ENCODE results near the gene CLSTN3. TPM values are rescaled to one million over a fixed set of nuclear protein-coding genes. Genes with fewer than 3 reads are reported as not detected.
"Not testable (repeated sequence)": the region's sequence is repeated elsewhere in the genome, so short reads cannot be mapped to it uniquely, and the experiment has no call there.

The CLSTN3 gene
- total RNA-seq, 2 experiments from 2014 or later: 74.0 to 74.1 TPM

DNA sequence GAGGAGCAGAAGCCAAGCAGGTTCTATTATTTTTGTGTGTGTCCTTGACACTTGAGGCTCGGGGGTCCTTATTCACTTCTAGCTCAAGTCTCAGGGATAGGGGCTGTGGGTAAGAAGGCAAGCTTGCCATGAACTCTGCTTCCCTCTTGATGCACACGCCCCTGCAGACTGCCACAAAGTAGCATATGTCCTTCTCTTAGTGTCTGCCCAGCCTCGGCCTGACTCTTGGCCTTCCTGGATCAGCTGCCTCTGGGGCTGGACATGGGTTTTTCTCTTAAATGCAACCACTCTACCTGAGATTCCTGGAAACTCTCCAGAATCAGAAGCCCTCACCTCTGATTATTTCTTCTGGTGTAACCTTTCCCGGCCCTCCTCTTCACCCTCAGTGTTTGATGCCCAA, 31.2 kb downstream of the CLSTN3 start:
- ChIA-PET POLR2A (no interaction called here), CTCF (interaction anchor here (1.4 kb wide), 1 partner anchor 16 kb away, joined by 7 read pairs; no protein-coding TSS in a partner anchor)
- DNase-seq: no peak
- H3K4me1 Mint-ChIP-seq: peaks cover 4% of the 10 kb centered on the region
- H3K27me3 Mint-ChIP-seq: peaks cover 14% of the 10 kb centered on the region
- no peak overlapping the region for H3K27ac Mint-ChIP-seq
- H3K9me3 Mint-ChIP-seq: peaks cover 1% of the 10 kb centered on the region
- no peak overlapping the region for H3K4me3 Mint-ChIP-seq
- H3K36me3 Mint-ChIP-seq (ENCODE audit: low read depth): no peaks in the 10 kb centered on the region

DNA sequence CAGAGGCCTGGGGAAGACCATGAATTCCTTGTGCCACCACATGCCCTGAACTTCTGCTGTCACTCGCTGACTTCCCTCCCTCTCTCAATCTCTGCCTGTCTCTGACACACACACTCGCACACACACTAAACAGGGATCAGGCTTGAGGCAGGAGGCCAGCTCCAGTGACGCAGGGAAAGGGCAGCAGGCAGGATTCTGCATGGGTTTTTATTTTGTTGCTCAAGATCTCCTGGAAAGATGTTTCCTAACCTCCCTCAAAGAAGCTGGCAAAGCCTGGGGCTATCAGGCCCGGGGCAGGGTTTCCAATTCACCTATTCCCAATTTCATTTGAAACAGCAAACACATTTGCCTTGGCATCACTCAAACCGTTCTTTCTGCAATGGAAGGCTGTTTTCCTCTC, 31.6 kb downstream of the CLSTN3 start:
- ChIA-PET CTCF (interaction anchor here (0.8 to 1.4 kb wide), 2 partner anchors 11 to 17 kb away, joined by 4 to 7 read pairs; no protein-coding TSS in a partner anchor), POLR2A (no interaction called here)
- Mint-ChIP-seq H3K4me3 (no peak overlapping the region), H3K9me3 (peaks cover 6% of the 10 kb centered on the region), H3K27ac (no peak overlapping the region), H3K27me3 (peaks cover 16% of the 10 kb centered on the region), H3K36me3 (ENCODE audit: low read depth) (no peaks in the 10 kb centered on the region), H3K4me1 (peaks cover 4% of the 10 kb centered on the region)
- no peak for DNase-seq

DNA sequence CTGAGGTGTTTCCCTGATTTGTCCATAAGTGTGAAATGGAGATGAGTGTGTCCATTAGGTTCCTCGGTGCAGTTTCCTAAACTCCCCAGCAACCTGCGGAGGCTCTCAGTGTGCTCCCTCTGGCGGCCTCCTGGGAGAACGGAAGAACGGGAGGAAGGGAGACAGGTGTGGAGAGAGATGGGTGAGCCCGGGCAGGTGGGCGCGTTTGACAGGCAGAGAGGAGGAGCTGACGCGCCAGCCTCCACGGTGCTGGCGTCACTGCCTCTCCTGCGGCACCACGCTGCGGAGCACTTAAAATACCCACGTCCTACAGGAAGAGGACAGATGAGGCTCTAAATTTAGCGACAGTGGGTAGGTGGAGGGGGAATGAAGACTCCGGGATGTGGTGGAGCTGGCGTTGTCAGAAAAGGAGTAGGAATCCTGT, 32.5 kb downstream of the CLSTN3 start:
- POLR2A ChIA-PET: no interaction called here
- H3K36me3 Mint-ChIP-seq (ENCODE audit: low read depth): peaks cover 1% of the 10 kb centered on the region
- peaks cover 14% of the 10 kb centered on the region for H3K9me3 Mint-ChIP-seq
- no peak overlapping the region for H3K4me3 Mint-ChIP-seq
- CTCF ChIA-PET: interaction anchor here (0.8 to 1.4 kb wide), 4 partner anchors 10 to 55 kb away, joined by 3 to 7 read pairs (median 4); no protein-coding TSS in a partner anchor
- peaks cover 16% of the 10 kb centered on the region for H3K27me3 Mint-ChIP-seq
- H3K27ac Mint-ChIP-seq: no peak overlapping the region
- H3K4me1 Mint-ChIP-seq: peaks cover 4% of the 10 kb centered on the region
- peak; percentile 19 for DNase-seq

DNA sequence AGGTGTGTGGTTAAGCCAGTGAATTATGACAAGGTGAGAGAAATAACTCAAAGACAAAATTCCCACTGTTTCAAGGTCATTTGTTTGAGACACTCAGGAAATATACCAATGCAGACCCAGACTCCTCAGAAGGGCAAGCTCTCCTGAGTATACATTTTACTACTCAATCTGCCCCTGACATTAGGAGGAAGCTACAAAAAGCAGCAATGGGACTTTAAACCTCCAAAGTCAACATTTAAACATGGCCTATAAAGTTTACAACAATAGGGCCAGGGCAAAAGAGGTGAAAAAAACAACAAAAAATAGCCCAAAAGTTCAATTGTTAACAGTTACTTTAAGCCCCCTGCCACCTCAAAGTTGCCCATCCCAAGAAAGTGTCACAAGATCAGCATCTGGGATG, 39.8 kb downstream of the CLSTN3 start:
- ChIA-PET POLR2A (no interaction called here), CTCF (no interaction called here)
- no peak for DNase-seq

DNA sequence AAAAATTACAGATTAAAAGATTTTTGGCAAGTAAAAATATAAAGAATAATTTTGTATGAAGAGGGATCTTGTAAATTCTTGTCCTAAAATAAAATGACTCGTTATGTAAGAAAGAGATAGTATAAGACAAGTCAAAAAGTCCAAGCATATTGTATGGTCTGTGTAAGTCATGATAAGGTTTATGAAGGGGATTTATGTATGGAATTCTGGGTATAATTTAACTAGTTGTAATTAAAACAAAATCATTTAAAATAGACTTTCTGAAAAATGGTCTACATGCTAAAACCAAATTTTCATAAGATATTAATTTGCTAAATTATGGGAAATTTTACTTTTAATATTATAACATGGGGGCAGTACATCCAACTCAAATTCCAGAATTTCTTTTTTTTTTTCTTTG, 41.7 kb downstream of the CLSTN3 start:
- ChIA-PET POLR2A (no interaction called here), CTCF (no interaction called here)
- H3K27me3 Mint-ChIP-seq: peaks cover 30% of the 10 kb centered on the region
- no peak for DNase-seq
- H3K36me3 Mint-ChIP-seq (ENCODE audit: low read depth): peaks cover 6% of the 10 kb centered on the region
- peaks cover 52% of the 10 kb centered on the region for H3K9me3 Mint-ChIP-seq
- no peak overlapping the region for H3K4me3 Mint-ChIP-seq
- no peaks in the 10 kb centered on the region for H3K4me1 Mint-ChIP-seq
- H3K27ac Mint-ChIP-seq: no peak overlapping the region

More for the DNA sequence above, 39.8 kb downstream of the CLSTN3 start:
- Mint-ChIP-seq H3K4me1 (no peaks in the 10 kb centered on the region), H3K9me3 (peaks cover 50% of the 10 kb centered on the region), H3K4me3 (no peak overlapping the region), H3K27me3 (peaks cover 28% of the 10 kb centered on the region), H3K36me3 (ENCODE audit: low read depth) (peaks cover 6% of the 10 kb centered on the region), H3K27ac (no peak overlapping the region)

DNA sequence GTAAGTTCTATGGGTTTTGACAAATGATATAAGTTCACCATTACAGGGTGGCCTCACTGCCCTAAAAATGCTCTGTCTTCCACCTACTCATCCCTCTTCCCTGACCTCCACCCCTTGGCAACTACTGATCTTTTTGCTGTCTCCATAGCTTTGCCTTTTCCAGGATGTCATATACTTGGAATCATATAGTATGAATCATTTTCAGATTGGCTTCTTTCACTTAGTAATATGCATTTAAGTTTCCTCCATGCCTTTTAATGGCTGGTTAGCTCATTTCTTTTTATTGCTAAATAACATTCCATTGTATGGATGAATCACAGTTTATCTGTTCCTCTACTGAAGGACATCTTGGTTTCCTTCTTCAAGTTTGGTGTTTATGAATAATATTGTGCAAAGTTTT, 45.3 kb downstream of the CLSTN3 start:
- no peak overlapping the region for H3K4me3 Mint-ChIP-seq

DNA sequence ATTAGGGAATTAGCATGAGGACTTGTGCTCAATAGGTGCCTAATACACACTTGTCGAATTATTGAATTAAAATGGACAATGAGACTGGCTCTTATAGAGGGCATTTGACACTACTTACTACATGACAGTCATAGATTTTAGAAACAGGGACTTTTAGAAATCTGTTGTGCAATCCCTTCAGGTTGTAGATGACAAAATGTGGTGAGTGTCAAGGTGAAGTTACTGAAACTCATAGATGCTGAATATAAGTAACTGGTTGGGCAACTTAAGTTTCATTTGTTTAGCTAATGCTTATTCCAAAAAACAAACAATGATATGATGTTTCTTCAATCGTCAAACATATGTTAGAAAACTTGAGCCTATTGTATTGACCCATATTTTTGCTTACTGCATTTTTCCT, 46.4 kb downstream of the CLSTN3 start:
- H3K4me3 Mint-ChIP-seq: no peak overlapping the region
- POLR2A ChIA-PET: no interaction called here
- H3K36me3 Mint-ChIP-seq (ENCODE audit: low read depth): no peaks in the 10 kb centered on the region
- DNase-seq: no peak
- H3K27ac Mint-ChIP-seq: no peak overlapping the region
- CTCF ChIA-PET: no interaction called here
- peaks cover 19% of the 10 kb centered on the region for H3K9me3 Mint-ChIP-seq
- peaks cover 38% of the 10 kb centered on the region for H3K27me3 Mint-ChIP-seq
- no peaks in the 10 kb centered on the region for H3K4me1 Mint-ChIP-seq

More for the DNA sequence above, 45.3 kb downstream of the CLSTN3 start:
- no peaks in the 10 kb centered on the region for H3K36me3 Mint-ChIP-seq (ENCODE audit: low read depth)
- no peak overlapping the region for H3K27ac Mint-ChIP-seq
- no peak for DNase-seq
- ChIA-PET POLR2A (no interaction called here), CTCF (no interaction called here)
- H3K27me3 Mint-ChIP-seq: peaks cover 41% of the 10 kb centered on the region
- H3K9me3 Mint-ChIP-seq: peaks cover 22% of the 10 kb centered on the region
- H3K4me1 Mint-ChIP-seq: no peaks in the 10 kb centered on the region

DNA sequence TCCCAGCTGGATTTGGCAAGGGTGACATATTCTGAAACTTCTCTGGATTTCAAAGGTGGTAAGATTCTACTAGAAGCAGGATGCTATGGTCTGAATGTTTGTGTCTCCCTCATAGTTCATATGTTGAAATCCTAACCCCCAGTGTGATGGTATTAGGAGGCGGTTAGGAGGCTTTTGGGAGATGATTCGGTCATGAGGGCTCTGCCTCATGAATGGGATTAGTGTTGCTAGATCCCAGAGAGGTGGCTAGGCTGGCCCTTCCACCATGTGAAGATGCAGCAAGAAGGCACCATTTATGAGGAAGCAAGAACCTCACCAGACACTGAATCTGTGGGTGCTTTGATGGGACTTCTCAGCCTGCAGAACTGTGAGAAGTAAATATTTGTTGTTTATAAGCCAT, 48.3 kb downstream of the CLSTN3 start:
- Mint-ChIP-seq H3K4me1 (no peaks in the 10 kb centered on the region), H3K9me3 (peaks cover 11% of the 10 kb centered on the region), H3K36me3 (ENCODE audit: low read depth) (no peaks in the 10 kb centered on the region), H3K27me3 (peaks cover 35% of the 10 kb centered on the region), H3K4me3 (no peak overlapping the region), H3K27ac (no peak overlapping the region)
- ChIA-PET CTCF (no interaction called here), POLR2A (no interaction called here)
- no peak for DNase-seq

DNA sequence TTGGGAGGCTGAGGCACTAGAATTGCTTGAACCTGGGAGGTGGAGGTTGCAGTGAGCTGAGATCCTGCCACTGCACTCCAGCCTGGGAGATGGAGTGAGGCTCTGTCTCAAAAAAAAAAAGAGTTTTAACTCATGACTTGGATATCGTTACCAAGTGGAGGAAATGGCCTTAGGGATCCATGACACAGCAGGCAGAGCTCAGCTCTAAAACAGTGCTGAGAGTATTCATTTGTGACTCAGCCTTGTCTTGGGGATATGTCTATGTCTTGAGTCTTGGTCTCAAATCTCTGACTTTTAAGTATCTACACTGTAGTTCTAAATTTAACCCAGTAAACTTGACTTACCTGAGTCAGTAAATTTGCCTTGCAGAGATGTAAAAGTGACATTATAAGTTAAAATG, 50.5 kb downstream of the CLSTN3 start:
- POLR2A ChIA-PET: interaction anchor here (0.6 kb wide), 1 partner anchor 78 kb away, joined by 3 read pairs; no protein-coding TSS in a partner anchor
- H3K27me3 Mint-ChIP-seq: peaks cover 21% of the 10 kb centered on the region

DNA sequence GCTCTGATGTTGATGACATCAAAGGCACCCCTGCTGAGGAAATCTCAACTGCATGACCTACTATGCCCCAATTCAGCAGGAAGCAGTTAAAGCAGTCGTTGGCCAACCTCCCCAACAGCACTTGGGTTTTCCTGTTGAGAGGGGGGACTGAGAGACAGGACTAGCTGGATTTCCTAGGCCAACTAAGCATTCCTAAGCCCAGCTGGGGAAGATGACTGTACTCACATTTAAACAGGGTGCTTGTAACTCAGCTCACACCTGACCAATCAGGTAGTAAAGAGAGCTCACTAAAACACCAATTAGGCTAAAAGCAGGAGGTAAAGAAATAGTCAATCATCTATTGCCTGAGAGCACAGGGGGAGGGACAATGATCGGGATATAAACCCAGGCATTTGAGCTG, 55.9 kb downstream of the CLSTN3 start:
- CTCF ChIA-PET: interaction anchor here (1.1 kb wide), 1 partner anchor 44 kb away, joined by 3 read pairs; no protein-coding TSS in a partner anchor
- H3K4me3 Mint-ChIP-seq; H3K36me3 Mint-ChIP-seq (ENCODE audit: low read depth); POLR2A ChIA-PET; H3K9me3 Mint-ChIP-seq; H3K27ac Mint-ChIP-seq; H3K27me3 Mint-ChIP-seq; DNase-seq: not testable (repeated sequence)
- H3K4me1 Mint-ChIP-seq: peaks cover 27% of the 10 kb centered on the region

More for the DNA sequence above, 50.5 kb downstream of the CLSTN3 start:
- no peak overlapping the region for H3K4me3 Mint-ChIP-seq
- no peak overlapping the region for H3K27ac Mint-ChIP-seq
- no peaks in the 10 kb centered on the region for H3K4me1 Mint-ChIP-seq
- H3K36me3 Mint-ChIP-seq (ENCODE audit: low read depth): no peaks in the 10 kb centered on the region
- no peak for DNase-seq
- H3K9me3 Mint-ChIP-seq: peaks cover 6% of the 10 kb centered on the region
- CTCF ChIA-PET: interaction anchor here (0.6 to 1.7 kb wide), 4 partner anchors 18 to 126 kb away, joined by 3 to 5 read pairs (median 3); no protein-coding TSS in a partner anchor

DNA sequence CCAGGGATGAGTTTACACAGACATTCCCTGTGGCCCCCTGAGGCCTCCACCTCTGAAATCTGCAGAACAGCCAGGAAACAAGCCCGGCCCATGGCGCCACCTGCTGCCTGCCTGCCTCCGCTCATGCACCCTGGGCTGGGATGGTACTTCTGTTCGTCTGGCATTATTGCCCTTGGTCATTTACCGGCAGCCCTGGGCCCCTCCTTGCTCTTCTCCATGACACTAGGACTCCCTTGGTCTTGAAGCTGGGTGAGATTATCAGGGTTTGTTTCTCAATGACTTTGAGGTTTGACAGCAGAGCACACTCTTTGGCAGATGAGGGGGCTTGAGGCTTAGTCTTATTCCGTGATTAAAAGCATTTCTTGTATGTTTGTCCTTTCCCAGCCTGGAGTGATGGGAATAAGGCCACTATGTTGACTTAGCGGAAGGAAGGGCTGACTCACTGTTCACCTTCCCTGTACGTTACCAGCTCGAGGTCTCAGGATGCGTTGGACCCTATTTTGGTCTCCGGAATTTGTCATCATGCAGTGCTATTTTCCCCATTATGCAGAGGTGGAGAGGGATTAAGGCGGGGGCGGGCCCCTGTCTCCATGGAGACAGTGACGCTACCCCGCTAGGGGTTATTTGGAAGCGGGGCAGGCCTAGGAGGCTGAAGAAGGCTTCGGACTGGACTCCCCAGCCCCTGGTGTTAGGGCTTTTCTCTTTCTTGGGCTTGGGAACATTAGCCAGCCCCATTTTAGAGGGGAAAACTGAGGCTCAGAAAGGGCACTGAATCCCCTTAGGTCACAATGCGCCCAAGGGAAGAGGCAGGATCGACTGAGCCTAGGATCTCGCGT, 58.6 kb downstream of the CLSTN3 start:
- Mint-ChIP-seq H3K4me3 (peak overlapping the region; percentile 88), H3K27me3 (no peaks in the 10 kb centered on the region), H3K9me3 (no peaks in the 10 kb centered on the region), H3K36me3 (ENCODE audit: low read depth) (peaks cover 16% of the 10 kb centered on the region), H3K27ac (peak overlapping the region; percentile 96), H3K4me1 (peaks cover 31% of the 10 kb centered on the region)
- POLR2A ChIA-PET: no interaction called here
- CTCF ChIA-PET: interaction anchor here (0.8 to 1.8 kb wide), 3 partner anchors 47 to 75 kb away, joined by 3 to 4 read pairs (median 4); no protein-coding TSS in a partner anchor
- peak; percentile 67 for DNase-seq

DNA sequence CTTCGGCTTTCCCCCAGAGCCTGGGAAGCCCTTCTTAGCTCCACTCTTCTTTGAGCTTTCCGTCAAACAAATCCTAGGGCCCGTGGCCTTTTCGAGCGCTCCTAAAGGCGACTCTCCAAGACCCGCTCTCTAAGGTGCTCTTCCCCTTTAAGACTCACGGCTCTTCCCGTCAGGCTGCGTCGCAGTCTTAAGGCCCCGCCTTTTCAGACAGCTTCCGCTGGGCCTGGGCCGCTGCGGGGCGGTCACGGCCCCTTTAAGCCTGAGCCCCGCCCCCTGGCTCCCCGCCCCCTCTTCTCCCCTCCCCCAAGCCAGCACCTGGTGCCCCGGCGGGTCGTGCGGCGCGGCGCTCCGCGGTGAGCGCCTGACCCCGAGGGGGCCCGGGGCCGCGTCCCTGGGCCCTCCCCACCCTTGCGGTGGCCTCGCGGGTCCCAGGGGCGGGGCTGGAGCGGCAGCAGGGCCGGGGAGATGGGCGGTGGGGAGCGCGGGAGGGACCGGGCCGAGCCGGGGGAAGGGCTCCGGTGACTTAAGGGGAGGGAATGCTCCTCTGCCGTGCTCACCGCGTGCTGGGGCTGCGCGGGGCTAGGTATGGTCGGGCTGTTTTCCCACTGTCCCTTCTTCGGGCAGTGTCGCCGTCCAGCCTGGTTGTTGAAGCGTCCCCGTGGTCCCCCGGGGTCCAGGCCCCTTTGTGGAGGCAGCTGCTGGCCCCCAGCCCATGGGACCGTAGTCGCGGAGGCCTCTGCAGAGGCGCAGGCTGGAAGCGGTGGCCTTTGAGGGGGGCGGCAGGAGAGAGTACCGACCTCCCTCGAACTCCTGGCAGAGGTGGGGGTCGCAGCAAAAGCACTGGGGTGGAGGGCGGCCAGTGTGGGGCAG, 59.5 kb downstream of the CLSTN3 start, which contains the start of gene PEX5:
PEX5 (plus strand) TSS at position 289 of the 870 bp plus-strand sequence. CDS start 692 bp downstream, outside the sequence.
- H3K9me3 Mint-ChIP-seq: no peaks in the 10 kb centered on the region
- CTCF ChIA-PET: interaction anchor here (0.6 to 1.8 kb wide), 3 partner anchors 57 to 83 kb away, joined by 3 to 4 read pairs (median 3); no protein-coding TSS in a partner anchor
- peak within 1 kb of the TSS; percentile 96 for H3K27ac Mint-ChIP-seq
- no peaks in the 10 kb centered on the region for H3K27me3 Mint-ChIP-seq
- peaks cover 31% of the 10 kb centered on the region for H3K4me1 Mint-ChIP-seq
- peak; percentile 87 for DNase-seq
- H3K4me3 Mint-ChIP-seq: peak within 1 kb of the TSS; percentile 88
- H3K36me3 Mint-ChIP-seq (ENCODE audit: low read depth): peaks cover 21% of the 10 kb centered on the region
- POLR2A ChIA-PET: no interaction called here

Data from activated CD4-positive, alpha-beta T cell treated with anti-CD3 and anti-CD28 coated beads, Interleukin-2, amount 10 ng/mL, durations not matched to agents 7 days and 5 days (primary cell).